HUES6 (cell line): ENCODE results near the gene KCNB1.

Source experiments
- H3K27ac ChIP-seq: 2 replicates; pipeline ENCODE4 v1.7.0; 2013; ENCODE audit warnings: low read depth, mild to moderate bottlenecking, low read length, inconsistent platforms
- H3K27me3 ChIP-seq: 2 replicates; pipeline ENCODE4 v1.6.1; 2013; ENCODE audit warnings: low read length; ENCODE audit not compliant: control insufficient read depth, insufficient read depth
- H3K36me3 ChIP-seq: 2 replicates; pipeline ENCODE4 v1.6.1; 2013; ENCODE audit warnings: low read length; ENCODE audit not compliant: control insufficient read depth, insufficient read depth
- H3K4me1 ChIP-seq: 2 replicates; pipeline ENCODE4 v1.6.1; 2013; ENCODE audit warnings: low read length; ENCODE audit not compliant: control insufficient read depth, insufficient read depth
- H3K4me3 ChIP-seq: 2 replicates; pipeline ENCODE4 v1.5.1; 2013; ENCODE audit warnings: low read depth, low read length
- H3K9ac ChIP-seq: one replicate; pipeline ENCODE4 v1.6.1; 2013; ENCODE audit warnings: mild to moderate bottlenecking, low read length
- H3K9me3 ChIP-seq: 2 replicates; pipeline ENCODE4 v1.6.1; 2013; ENCODE audit warnings: low read depth, low read length; ENCODE audit not compliant: control insufficient read depth, insufficient read depth

Gene KCNB1

GRCh38 chr20:49435639-49436038 is 46.8 kb downstream of the KCNB1 start:
- Histone ChIP-seq H3K4me3 (no peak overlapping the region), H3K9ac (no peak overlapping the region), H3K27me3 (no peaks in the 10 kb centered on the region), H3K4me1 (no peaks in the 10 kb centered on the region), H3K27ac (no peak overlapping the region), H3K9me3 (no peaks in the 10 kb centered on the region), H3K36me3 (no peaks in the 10 kb centered on the region)

- H3K4me1 ChIP-seq = no peaks in the 10 kb centered on the region
- H3K9ac ChIP-seq = no peak overlapping the region
- H3K9me3 ChIP-seq = no peaks in the 10 kb centered on the region
- H3K4me3 ChIP-seq = no peak overlapping the region
- H3K27me3 ChIP-seq = no peaks in the 10 kb centered on the region; the same call in 1 of the 2 replicates
- H3K36me3 ChIP-seq = no peaks in the 10 kb centered on the region
- no peak overlapping the region for H3K27ac ChIP-seq
Observed at GRCh38 chr20:49433333-49433732, 49.1 kb downstream of the KCNB1 start.

GRCh38 chr20:49432550-49432949 is 49.9 kb downstream of the KCNB1 start:
- Histone ChIP-seq H3K36me3 (no peaks in the 10 kb centered on the region), H3K27me3 (no peaks in the 10 kb centered on the region; the same call in 1 of the 2 replicates), H3K4me1 (no peaks in the 10 kb centered on the region), H3K4me3 (no peak overlapping the region), H3K9me3 (no peaks in the 10 kb centered on the region), H3K9ac (no peak overlapping the region), H3K27ac (no peak overlapping the region)

- Histone ChIP-seq H3K4me3 (no peak overlapping the region), H3K4me1 (no peaks in the 10 kb centered on the region), H3K9me3 (no peaks in the 10 kb centered on the region), H3K9ac (no peak overlapping the region), H3K27me3 (no peaks in the 10 kb centered on the region; the same call in 1 of the 2 replicates), H3K27ac (no peak overlapping the region), H3K36me3 (no peaks in the 10 kb centered on the region)
Observed at GRCh38 chr20:49431329-49431728, 51.1 kb downstream of the KCNB1 start.

- H3K9me3 ChIP-seq = no peaks in the 10 kb centered on the region
- H3K27me3 ChIP-seq = no peaks in the 10 kb centered on the region; the same call in 1 of the 2 replicates
- H3K9ac ChIP-seq = no peak overlapping the region
- H3K4me1 ChIP-seq = no peaks in the 10 kb centered on the region
- H3K4me3 ChIP-seq = no peak overlapping the region
- H3K27ac ChIP-seq = no peak overlapping the region
- no peaks in the 10 kb centered on the region for H3K36me3 ChIP-seq
Observed at GRCh38 chr20:49430320-49430719, 52.1 kb downstream of the KCNB1 start.

- Histone ChIP-seq H3K27me3 (no peaks in the 10 kb centered on the region; the same call in 1 of the 2 replicates), H3K9me3 (no peaks in the 10 kb centered on the region), H3K27ac (no peak overlapping the region), H3K4me3 (no peak overlapping the region), H3K36me3 (no peaks in the 10 kb centered on the region), H3K4me1 (no peaks in the 10 kb centered on the region), H3K9ac (no peak overlapping the region)
Observed at GRCh38 chr20:49427751-49428518, 54.5 kb downstream of the KCNB1 start.

- Histone ChIP-seq H3K36me3 (no peaks in the 10 kb centered on the region), H3K4me3 (no peak overlapping the region), H3K27me3 (no peaks in the 10 kb centered on the region; the same call in 1 of the 2 replicates), H3K9ac (no peak overlapping the region), H3K9me3 (no peaks in the 10 kb centered on the region), H3K27ac (no peak overlapping the region), H3K4me1 (no peaks in the 10 kb centered on the region)
Observed at GRCh38 chr20:49426873-49427272, 55.6 kb downstream of the KCNB1 start.

- Histone ChIP-seq H3K36me3 (no peaks in the 10 kb centered on the region), H3K9me3 (no peaks in the 10 kb centered on the region), H3K4me3 (no peak overlapping the region), H3K27ac (no peak overlapping the region), H3K27me3 (no peaks in the 10 kb centered on the region; the same call in 1 of the 2 replicates), H3K4me1 (no peaks in the 10 kb centered on the region), H3K9ac (no peak overlapping the region)
Observed at GRCh38 chr20:49426395-49426794, 56.1 kb downstream of the KCNB1 start.

- Histone ChIP-seq H3K27me3 (no peaks in the 10 kb centered on the region; the same call in 1 of the 2 replicates), H3K27ac (no peak overlapping the region)
Observed at GRCh38 chr20:49424536-49424935, 57.9 kb downstream of the KCNB1 start.

GRCh38 chr20:49422161-49422560 is 60.3 kb downstream of the KCNB1 start:
- no peak overlapping the region for H3K4me3 ChIP-seq
- H3K9me3 ChIP-seq = no peaks in the 10 kb centered on the region
- no peaks in the 10 kb centered on the region for H3K4me1 ChIP-seq
- no peaks in the 10 kb centered on the region; the same call in 1 of the 2 replicates for H3K27me3 ChIP-seq
- no peak overlapping the region for H3K27ac ChIP-seq
- H3K36me3 ChIP-seq = no peaks in the 10 kb centered on the region
- H3K9ac ChIP-seq = no peak overlapping the region

More at GRCh38 chr20:49424536-49424935, 57.9 kb downstream of the KCNB1 start:
- Histone ChIP-seq H3K9ac (no peak overlapping the region), H3K4me3 (no peak overlapping the region), H3K36me3 (no peaks in the 10 kb centered on the region), H3K9me3 (no peaks in the 10 kb centered on the region), H3K4me1 (no peaks in the 10 kb centered on the region)

- Histone ChIP-seq H3K9me3 (no peaks in the 10 kb centered on the region), H3K9ac (no peak overlapping the region), H3K27ac (no peak overlapping the region), H3K27me3 (no peaks in the 10 kb centered on the region), H3K4me3 (no peak overlapping the region), H3K4me1 (no peaks in the 10 kb centered on the region), H3K36me3 (no peaks in the 10 kb centered on the region)
Observed at GRCh38 chr20:49420811-49421295, 61.6 kb downstream of the KCNB1 start.
